GM12891 (cell line): Measurements from ENCODE around the gene C6orf58.

ENCODE experiments used
- DNase-seq: peaks from one replicate; pipeline ENCODE4 v3.0.0; 2011; ENCODE audit warnings: low spot score; ENCODE audit not compliant: insufficient read length
- FAIRE-seq: peaks from 2 replicates; lab custom pipeline; 2011; peaks lifted over from hg19 to GRCh38; lab: Jason Lieb, UNC
- PAX5 ChIP-seq: IDR thresholded peaks from 2 replicates; pipeline ENCODE4 v1.6.1; 2011; ENCODE audit warnings: low read length, moderate library complexity, mild to moderate bottlenecking; ENCODE audit not compliant: insufficient read depth, severe bottlenecking
- POLR2A ChIP-seq: IDR thresholded peaks from 2 replicates; pipeline ENCODE4 v1.6.1; 2011; ENCODE audit warnings: low read depth, low read length, control low read depth
- POLR2AphosphoS5 ChIP-seq: IDR thresholded peaks from 2 replicates; pipeline ENCODE4 v1.6.1; 2011; ENCODE audit warnings: low read depth, low read length, control low read depth
- POU2F2 ChIP-seq: IDR thresholded peaks from 2 replicates; pipeline ENCODE4 v1.6.1; 2011; ENCODE audit warnings: low read depth, mild to moderate bottlenecking, control low read depth, low read length, moderate library complexity
- SPI1 ChIP-seq: IDR thresholded peaks from 2 replicates; pipeline ENCODE4 v1.6.1; 2011; ENCODE audit warnings: low read depth, low read length, control low read depth
- TAF1 ChIP-seq: IDR thresholded peaks from 2 replicates; pipeline ENCODE4 v1.6.1; 2011; ENCODE audit warnings: low read depth, low read length, control low read depth

The C6orf58 gene

DNA sequence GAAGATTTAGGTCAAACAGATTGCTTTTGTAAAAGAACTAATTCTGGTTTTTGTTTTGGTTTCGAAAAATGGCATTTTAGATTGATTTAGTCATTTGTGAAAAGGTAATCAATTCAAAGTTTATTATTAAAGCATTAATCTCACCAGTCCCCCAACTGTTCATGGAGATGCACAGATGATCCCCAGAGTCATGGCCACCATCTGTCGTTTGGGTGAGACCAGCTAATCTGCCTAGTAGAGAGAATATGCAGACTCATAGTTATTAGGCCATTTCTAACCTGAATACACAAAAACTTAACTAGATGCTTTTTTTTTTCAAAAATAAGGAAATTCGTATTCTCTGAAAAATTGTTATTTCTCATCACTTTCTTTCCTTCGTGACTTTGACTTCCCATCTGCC lies 58.1 kb downstream of the C6orf58 start:
- FAIRE-seq (no peak), DNase-seq (no peak)
- no peak for TF ChIP-seq POLR2A
- TF ChIP-seq SPI1, result no peak
- TF ChIP-seq PAX5, result no peak
- no peak for TF ChIP-seq POU2F2

DNA sequence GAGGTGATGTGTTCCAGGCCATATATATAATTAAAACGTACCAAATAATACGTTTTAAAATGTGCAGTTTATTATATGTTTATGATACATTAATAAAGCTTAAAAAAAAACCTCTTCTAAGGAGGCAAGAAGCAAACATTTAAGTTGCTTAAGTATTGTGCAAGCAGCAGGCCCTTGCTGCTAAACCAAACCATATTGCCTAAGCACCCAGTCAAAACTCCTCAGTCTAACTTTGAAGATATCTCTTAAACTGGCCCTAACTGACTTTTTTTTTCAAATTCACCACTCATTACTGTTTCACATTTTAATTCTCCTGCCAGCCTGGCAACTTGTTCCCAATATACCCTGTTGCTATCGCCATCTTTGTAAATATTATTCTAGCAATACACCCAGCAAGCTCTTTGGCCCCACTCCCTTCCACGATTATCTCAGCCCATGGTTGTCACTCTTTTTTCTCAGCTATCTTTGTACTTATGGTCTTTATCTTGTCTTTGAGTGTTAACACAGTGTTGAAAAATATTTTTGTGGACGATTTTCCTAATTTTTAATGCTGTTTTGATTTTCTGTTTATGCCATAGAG lies 60.9 kb downstream of the C6orf58 start:
- no peak for TF ChIP-seq POLR2A
- TF ChIP-seq PAX5, result no peak
- no peak for TF ChIP-seq POLR2AphosphoS5
- TF ChIP-seq TAF1, result no peak
- no peak for TF ChIP-seq POU2F2
- no peak for TF ChIP-seq SPI1
- FAIRE-seq, result no peak
- no peak for DNase-seq
